HEK293 (cell line): ENCODE measurements around the gene CHST8.

Source experiments
- MEIS1 ChIP-seq: sonication (generic); formaldehyde crosslinking; IDR thresholded peaks from 2 replicates; pipeline ENCODE4 v1.8.1; 2022; ENCODE audit warnings: missing genetic modification reagents, mild to moderate bottlenecking, borderline replicate concordance
- PRDM1 ChIP-seq: fragments of 450-650 bp; formaldehyde crosslinking; IDR thresholded peaks from 2 replicates; pipeline ENCODE4; 2016; ENCODE audit warnings: missing biosample characterization, missing genetic modification characterization
- ZBTB48 ChIP-seq: fragments of 450-650 bp; formaldehyde crosslinking; IDR thresholded peaks from 2 replicates; pipeline ENCODE4 v1.5.1; 2016; ENCODE audit warnings: missing biosample characterization, missing genetic modification characterization
- ZNF350 ChIP-seq: fragments of 450-650 bp; formaldehyde crosslinking; IDR thresholded peaks from 2 replicates; pipeline ENCODE4 v1.5.0; 2017; ENCODE audit warnings: missing biosample characterization, mild to moderate bottlenecking, missing genetic modification characterization
- ZNF404 ChIP-seq: fragments of 450-650 bp; formaldehyde crosslinking; IDR thresholded peaks from 2 replicates; pipeline ENCODE4 v1.5.1; 2017; ENCODE audit warnings: missing biosample characterization, missing genetic modification characterization
- ZNF629 ChIP-seq: fragments of 450-650 bp; formaldehyde crosslinking; IDR thresholded peaks from 2 replicates; pipeline ENCODE4 v1.5.1; 2017; ENCODE audit warnings: missing biosample characterization, missing genetic modification characterization
- ZNF707 ChIP-seq: fragments of 450-650 bp; formaldehyde crosslinking; IDR thresholded peaks from 2 replicates; pipeline ENCODE4 v1.5.1; 2016; ENCODE audit warnings: missing biosample characterization, missing genetic modification characterization
- ZXDB ChIP-seq: fragments of 450-650 bp; formaldehyde crosslinking; IDR thresholded peaks from 2 replicates; pipeline ENCODE4 v1.5.1; 2016; ENCODE audit warnings: missing biosample characterization, missing genetic modification characterization
- TF ChIP-seq, protein P1 (sequence below): fragments of 450-650 bp; formaldehyde crosslinking; IDR thresholded peaks from 2 replicates; pipeline ENCODE4 v1.5.1; 2016; ENCODE audit warnings: missing biosample characterization, missing genetic modification characterization
- TF ChIP-seq, protein P2 (sequence below): fragments of 450-650 bp; formaldehyde crosslinking; IDR thresholded peaks from 2 replicates; pipeline ENCODE4 v1.5.1; 2016; ENCODE audit warnings: missing biosample characterization, missing genetic modification characterization, borderline replicate concordance
- TF ChIP-seq, protein P3 (sequence below): fragments of 450-650 bp; formaldehyde crosslinking; IDR thresholded peaks from 2 replicates; pipeline ENCODE4 v1.5.1; 2016; ENCODE audit warnings: missing biosample characterization, missing genetic modification characterization
- TF ChIP-seq, protein P4 (sequence below): sonication (generic); formaldehyde crosslinking; IDR thresholded peaks from 2 replicates; pipeline ENCODE4 v1.8.1; 2022; ENCODE audit warnings: mild to moderate bottlenecking, moderate library complexity, missing genetic modification reagents
- TF ChIP-seq, protein P5 (sequence below): fragments of 450-650 bp; formaldehyde crosslinking; conservative IDR thresholded peaks from 2 replicates; pipeline ENCODE4 v1.5.1; 2016; ENCODE audit warnings: low read depth, missing biosample characterization, missing genetic modification characterization
- TF ChIP-seq, protein P6 (sequence below): fragments of 450-650 bp; formaldehyde crosslinking; IDR thresholded peaks from 2 replicates; pipeline ENCODE4 v1.5.1; 2016; ENCODE audit warnings: missing biosample characterization, missing genetic modification characterization

DNA sequence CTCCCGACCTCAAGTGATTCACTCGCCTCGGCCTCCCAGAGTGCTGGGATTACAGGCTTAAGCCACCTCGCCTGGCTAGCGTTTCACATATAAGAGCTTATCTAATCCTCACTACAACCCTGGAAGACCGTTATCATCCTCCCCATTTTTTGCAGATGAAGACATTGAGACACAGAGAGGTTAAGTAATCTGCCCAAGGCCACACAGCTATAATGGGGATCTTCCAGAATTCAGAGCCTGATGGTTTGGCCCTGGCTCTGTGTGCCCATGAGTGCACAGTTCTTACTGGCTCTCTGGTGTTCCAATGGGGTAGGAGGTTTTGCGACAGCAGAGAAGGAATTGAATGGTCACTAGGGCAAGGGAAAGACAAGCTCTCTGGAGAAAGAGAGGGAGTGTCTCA is 158.1 kb downstream of the CHST8 start:
- TF ChIP-seq ZBTB48 (tag by site-specific recombination) (no peak), ZXDB (tag by site-specific recombination) (no peak), ZNF350 (tag by site-specific recombination) (no peak), ZNF404 (tag by site-specific recombination) (no peak), ZNF629 (tag by site-specific recombination) (no peak), MEIS1 (CRISPR knock-in tag) (no peak), ZNF707 (tag by site-specific recombination) (no peak), PRDM1 (tag by site-specific recombination) (no peak)
- TF ChIP-seq, protein P1, sequence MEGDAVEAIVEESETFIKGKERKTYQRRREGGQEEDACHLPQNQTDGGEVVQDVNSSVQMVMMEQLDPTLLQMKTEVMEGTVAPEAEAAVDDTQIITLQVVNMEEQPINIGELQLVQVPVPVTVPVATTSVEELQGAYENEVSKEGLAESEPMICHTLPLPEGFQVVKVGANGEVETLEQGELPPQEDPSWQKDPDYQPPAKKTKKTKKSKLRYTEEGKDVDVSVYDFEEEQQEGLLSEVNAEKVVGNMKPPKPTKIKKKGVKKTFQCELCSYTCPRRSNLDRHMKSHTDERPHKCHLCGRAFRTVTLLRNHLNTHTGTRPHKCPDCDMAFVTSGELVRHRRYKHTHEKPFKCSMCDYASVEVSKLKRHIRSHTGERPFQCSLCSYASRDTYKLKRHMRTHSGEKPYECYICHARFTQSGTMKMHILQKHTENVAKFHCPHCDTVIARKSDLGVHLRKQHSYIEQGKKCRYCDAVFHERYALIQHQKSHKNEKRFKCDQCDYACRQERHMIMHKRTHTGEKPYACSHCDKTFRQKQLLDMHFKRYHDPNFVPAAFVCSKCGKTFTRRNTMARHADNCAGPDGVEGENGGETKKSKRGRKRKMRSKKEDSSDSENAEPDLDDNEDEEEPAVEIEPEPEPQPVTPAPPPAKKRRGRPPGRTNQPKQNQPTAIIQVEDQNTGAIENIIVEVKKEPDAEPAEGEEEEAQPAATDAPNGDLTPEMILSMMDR: no peak
- TF ChIP-seq, protein P2, sequence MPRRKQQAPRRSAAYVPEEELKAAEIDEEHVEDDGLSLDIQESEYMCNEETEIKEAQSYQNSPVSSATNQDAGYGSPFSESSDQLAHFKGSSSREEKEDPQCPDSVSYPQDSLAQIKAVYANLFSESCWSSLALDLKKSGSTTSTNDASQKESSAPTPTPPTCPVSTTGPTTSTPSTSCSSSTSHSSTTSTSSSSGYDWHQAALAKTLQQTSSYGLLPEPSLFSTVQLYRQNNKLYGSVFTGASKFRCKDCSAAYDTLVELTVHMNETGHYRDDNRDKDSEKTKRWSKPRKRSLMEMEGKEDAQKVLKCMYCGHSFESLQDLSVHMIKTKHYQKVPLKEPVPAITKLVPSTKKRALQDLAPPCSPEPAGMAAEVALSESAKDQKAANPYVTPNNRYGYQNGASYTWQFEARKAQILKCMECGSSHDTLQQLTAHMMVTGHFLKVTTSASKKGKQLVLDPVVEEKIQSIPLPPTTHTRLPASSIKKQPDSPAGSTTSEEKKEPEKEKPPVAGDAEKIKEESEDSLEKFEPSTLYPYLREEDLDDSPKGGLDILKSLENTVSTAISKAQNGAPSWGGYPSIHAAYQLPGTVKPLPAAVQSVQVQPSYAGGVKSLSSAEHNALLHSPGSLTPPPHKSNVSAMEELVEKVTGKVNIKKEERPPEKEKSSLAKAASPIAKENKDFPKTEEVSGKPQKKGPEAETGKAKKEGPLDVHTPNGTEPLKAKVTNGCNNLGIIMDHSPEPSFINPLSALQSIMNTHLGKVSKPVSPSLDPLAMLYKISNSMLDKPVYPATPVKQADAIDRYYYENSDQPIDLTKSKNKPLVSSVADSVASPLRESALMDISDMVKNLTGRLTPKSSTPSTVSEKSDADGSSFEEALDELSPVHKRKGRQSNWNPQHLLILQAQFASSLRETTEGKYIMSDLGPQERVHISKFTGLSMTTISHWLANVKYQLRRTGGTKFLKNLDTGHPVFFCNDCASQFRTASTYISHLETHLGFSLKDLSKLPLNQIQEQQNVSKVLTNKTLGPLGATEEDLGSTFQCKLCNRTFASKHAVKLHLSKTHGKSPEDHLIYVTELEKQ (tag by site-specific recombination): no peak
- TF ChIP-seq, protein P3, sequence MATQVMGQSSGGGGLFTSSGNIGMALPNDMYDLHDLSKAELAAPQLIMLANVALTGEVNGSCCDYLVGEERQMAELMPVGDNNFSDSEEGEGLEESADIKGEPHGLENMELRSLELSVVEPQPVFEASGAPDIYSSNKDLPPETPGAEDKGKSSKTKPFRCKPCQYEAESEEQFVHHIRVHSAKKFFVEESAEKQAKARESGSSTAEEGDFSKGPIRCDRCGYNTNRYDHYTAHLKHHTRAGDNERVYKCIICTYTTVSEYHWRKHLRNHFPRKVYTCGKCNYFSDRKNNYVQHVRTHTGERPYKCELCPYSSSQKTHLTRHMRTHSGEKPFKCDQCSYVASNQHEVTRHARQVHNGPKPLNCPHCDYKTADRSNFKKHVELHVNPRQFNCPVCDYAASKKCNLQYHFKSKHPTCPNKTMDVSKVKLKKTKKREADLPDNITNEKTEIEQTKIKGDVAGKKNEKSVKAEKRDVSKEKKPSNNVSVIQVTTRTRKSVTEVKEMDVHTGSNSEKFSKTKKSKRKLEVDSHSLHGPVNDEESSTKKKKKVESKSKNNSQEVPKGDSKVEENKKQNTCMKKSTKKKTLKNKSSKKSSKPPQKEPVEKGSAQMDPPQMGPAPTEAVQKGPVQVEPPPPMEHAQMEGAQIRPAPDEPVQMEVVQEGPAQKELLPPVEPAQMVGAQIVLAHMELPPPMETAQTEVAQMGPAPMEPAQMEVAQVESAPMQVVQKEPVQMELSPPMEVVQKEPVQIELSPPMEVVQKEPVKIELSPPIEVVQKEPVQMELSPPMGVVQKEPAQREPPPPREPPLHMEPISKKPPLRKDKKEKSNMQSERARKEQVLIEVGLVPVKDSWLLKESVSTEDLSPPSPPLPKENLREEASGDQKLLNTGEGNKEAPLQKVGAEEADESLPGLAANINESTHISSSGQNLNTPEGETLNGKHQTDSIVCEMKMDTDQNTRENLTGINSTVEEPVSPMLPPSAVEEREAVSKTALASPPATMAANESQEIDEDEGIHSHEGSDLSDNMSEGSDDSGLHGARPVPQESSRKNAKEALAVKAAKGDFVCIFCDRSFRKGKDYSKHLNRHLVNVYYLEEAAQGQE: no peak
- TF ChIP-seq, protein P4, sequence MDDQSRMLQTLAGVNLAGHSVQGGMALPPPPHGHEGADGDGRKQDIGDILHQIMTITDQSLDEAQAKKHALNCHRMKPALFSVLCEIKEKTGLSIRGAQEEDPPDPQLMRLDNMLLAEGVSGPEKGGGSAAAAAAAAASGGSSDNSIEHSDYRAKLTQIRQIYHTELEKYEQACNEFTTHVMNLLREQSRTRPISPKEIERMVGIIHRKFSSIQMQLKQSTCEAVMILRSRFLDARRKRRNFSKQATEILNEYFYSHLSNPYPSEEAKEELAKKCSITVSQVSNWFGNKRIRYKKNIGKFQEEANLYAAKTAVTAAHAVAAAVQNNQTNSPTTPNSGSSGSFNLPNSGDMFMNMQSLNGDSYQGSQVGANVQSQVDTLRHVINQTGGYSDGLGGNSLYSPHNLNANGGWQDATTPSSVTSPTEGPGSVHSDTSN (CRISPR knock-in tag): no peak
- TF ChIP-seq, protein P5, sequence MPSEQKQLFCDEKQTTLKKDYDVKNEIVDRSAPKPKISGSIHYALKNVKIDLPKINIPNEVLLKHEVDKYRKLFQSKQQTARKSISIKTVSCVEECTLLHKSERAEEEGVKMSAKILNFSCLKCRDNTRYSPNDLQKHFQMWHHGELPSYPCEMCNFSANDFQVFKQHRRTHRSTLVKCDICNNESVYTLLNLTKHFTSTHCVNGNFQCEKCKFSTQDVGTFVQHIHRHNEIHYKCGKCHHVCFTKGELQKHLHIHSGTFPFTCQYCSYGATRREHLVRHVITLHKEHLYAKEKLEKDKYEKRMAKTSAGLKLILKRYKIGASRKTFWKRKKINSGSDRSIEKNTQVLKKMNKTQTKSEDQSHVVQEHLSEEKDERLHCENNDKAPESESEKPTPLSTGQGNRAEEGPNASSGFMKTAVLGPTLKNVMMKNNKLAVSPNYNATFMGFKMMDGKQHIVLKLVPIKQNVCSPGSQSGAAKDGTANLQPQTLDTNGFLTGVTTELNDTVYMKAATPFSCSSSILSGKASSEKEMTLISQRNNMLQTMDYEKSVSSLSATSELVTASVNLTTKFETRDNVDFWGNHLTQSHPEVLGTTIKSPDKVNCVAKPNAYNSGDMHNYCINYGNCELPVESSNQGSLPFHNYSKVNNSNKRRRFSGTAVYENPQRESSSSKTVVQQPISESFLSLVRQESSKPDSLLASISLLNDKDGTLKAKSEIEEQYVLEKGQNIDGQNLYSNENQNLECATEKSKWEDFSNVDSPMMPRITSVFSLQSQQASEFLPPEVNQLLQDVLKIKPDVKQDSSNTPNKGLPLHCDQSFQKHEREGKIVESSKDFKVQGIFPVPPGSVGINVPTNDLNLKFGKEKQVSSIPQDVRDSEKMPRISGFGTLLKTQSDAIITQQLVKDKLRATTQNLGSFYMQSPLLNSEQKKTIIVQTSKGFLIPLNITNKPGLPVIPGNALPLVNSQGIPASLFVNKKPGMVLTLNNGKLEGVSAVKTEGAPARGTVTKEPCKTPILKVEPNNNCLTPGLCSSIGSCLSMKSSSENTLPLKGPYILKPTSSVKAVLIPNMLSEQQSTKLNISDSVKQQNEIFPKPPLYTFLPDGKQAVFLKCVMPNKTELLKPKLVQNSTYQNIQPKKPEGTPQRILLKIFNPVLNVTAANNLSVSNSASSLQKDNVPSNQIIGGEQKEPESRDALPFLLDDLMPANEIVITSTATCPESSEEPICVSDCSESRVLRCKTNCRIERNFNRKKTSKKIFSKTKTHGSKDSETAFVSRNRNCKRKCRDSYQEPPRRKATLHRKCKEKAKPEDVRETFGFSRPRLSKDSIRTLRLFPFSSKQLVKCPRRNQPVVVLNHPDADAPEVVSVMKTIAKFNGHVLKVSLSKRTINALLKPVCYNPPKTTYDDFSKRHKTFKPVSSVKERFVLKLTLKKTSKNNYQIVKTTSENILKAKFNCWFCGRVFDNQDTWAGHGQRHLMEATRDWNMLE (tag by site-specific recombination): no peak
- TF ChIP-seq, protein P6, sequence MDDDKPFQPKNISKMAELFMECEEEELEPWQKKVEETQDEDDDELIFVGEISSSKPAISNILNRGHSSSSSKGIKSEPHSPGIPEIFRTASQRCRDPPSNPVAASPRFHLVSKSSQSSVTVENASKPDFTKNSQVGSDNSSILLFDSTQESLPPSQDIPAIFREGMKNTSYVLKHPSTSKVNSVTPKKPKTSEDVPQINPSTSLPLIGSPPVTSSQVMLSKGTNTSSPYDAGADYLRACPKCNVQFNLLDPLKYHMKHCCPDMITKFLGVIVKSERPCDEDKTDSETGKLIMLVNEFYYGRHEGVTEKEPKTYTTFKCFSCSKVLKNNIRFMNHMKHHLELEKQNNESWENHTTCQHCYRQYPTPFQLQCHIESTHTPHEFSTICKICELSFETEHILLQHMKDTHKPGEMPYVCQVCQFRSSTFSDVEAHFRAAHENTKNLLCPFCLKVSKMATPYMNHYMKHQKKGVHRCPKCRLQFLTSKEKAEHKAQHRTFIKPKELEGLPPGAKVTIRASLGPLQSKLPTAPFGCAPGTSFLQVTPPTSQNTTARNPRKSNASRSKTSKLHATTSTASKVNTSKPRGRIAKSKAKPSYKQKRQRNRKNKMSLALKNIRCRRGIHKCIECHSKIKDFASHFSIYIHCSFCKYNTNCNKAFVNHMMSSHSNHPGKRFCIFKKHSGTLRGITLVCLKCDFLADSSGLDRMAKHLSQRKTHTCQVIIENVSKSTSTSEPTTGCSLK (tag by site-specific recombination): no peak
